Neural cell (in vitro differentiated cells): ENCODE measurements around the gene PLCL1.

Experiments used
- CTCF ChIP-seq: fragments of 450-650 bp; IDR thresholded peaks from 2 replicates; pipeline ENCODE4 v1.5.1; 2014; ENCODE audit warnings: antibody characterized with exemption, mild to moderate bottlenecking, moderate library complexity; ENCODE audit not compliant: poor library complexity, severe bottlenecking
- EZH2 ChIP-seq: fragments of 200-600, 300-800 bp; shearing (Covaris generic), sonication (generic); IDR thresholded peaks from 2 replicates; pipeline ENCODE4 v1.6.1; 2014; ENCODE audit warnings: antibody characterized with exemption, low read length, borderline replicate concordance, mild to moderate bottlenecking; ENCODE audit not compliant: insufficient read depth, poor library complexity, severe bottlenecking

- TF ChIP-seq CTCF, result no peak
- TF ChIP-seq EZH2, result no peak
These were observed 59.4 kb downstream of the PLCL1 start for GRCh38 chr2:197863744-197864143.
